Measurements from ENCODE around the gene SOHLH1.

SOHLH1 gene

DNA sequence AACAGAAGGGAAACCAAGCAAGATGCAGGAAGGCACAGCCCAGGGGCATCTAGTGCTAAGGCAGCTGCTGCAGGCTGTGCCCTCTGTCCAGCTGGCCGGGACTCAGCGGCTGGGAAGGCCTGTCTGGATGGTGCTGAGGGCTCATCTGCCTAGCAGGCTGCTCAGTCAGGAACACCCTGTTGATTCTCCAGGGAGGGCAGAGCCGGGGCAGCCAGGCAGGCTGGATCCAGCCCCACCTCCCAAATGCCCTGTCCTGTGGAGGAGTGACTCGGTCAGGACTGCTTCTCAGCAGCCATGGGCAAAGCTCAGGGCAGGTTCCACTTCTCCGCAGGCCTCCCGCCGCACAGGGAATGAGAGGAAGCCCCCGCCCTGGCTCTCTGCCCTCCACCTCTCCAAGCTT, 44.0 kb downstream of the SOHLH1 start:
- H3K4me3 ChIP-seq (ENCODE audit: extremely low read depth, insufficient read depth, low read length, poor library complexity, severe bottlenecking) = no peak overlapping the region
- 92 to 94% methylated on average over 6 to 8 of the region's 8 CpGs for WGBS, 2 experiments (ENCODE audit: insufficient coverage in 2 of 2)
- H3K27ac ChIP-seq (ENCODE audit: low read depth, low read length, severe bottlenecking) = no peak overlapping the region

DNA sequence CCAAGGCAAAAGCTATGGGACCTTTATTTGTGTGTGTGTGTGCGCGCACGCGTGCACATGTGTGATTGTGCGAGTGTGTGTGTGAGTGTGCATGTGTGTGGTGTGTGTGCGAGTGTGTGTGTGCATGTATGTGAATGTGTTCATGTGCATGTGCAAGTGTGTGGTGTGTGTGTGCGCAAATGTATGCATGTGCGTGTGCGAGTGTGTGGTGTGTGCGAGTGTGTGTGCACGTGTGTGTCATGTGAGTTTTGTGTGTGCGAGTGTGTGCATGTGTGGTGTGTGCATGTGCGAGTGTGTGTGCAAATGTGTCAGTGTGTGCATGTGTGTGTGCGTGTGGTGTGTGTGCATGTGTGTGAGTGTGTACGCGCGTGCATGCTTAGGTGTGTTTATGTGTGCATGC, 48.9 kb downstream of the SOHLH1 start:
- Histone ChIP-seq H3K36me3 (ENCODE audit: control insufficient read depth, insufficient read depth, low read length) (no peaks in the 10 kb centered on the region), H3K9me3 (ENCODE audit: control insufficient read depth, low read length) (peaks cover 62% of the 10 kb centered on the region), H3K4me3 (ENCODE audit: extremely low read depth, insufficient read depth, low read length, poor library complexity, severe bottlenecking) (no peak overlapping the region), H3K4me1 (ENCODE audit: control insufficient read depth, insufficient read depth, low read length, poor library complexity, severe bottlenecking) (no peaks in the 10 kb centered on the region), H3K27ac (ENCODE audit: low read depth, low read length, severe bottlenecking) (no peak overlapping the region)
- 93 to 96% methylated on average over 17 of the region's 17 CpGs for WGBS, 2 experiments (ENCODE audit: insufficient coverage in 2 of 2)

More for the DNA sequence above, 44.0 kb downstream of the SOHLH1 start:
- Histone ChIP-seq H3K4me1 (ENCODE audit: control insufficient read depth, insufficient read depth, low read length, poor library complexity, severe bottlenecking) (no peaks in the 10 kb centered on the region), H3K36me3 (ENCODE audit: control insufficient read depth, insufficient read depth, low read length) (no peaks in the 10 kb centered on the region), H3K9me3 (ENCODE audit: control insufficient read depth, low read length) (peaks cover 21% of the 10 kb centered on the region)

DNA sequence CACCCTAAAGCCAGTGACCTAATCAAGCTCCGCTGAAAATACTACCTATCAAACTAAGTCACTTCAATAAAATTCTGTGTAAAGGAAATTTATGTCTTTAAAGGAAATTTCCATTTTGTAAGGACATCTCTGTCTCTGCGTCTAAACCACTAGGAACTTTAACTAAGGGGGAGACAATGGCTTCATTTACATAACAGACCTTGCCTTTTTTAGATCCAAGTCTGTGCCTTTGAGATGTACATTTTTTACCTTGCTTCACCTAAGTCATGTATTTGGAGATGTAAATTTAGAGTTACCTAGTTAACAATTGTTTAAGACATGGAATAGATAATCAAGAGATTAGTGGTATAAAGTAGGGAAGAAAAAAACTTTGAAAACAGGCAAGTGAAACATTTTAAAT, 49.8 kb downstream of the SOHLH1 start:
- no peaks in the 10 kb centered on the region for H3K4me1 ChIP-seq (ENCODE audit: control insufficient read depth, insufficient read depth, low read length, poor library complexity, severe bottlenecking)
- H3K36me3 ChIP-seq (ENCODE audit: control insufficient read depth, insufficient read depth, low read length) = no peaks in the 10 kb centered on the region
- H3K4me3 ChIP-seq (ENCODE audit: extremely low read depth, insufficient read depth, low read length, poor library complexity, severe bottlenecking) = no peak overlapping the region
- WGBS, 2 experiments (ENCODE audit: insufficient coverage in 2 of 2) = no CpG with 5 or more reads among the region's 2 CpGs
- peaks cover 68% of the 10 kb centered on the region for H3K9me3 ChIP-seq (ENCODE audit: control insufficient read depth, low read length)
- no peak overlapping the region for H3K27ac ChIP-seq (ENCODE audit: low read depth, low read length, severe bottlenecking)

DNA sequence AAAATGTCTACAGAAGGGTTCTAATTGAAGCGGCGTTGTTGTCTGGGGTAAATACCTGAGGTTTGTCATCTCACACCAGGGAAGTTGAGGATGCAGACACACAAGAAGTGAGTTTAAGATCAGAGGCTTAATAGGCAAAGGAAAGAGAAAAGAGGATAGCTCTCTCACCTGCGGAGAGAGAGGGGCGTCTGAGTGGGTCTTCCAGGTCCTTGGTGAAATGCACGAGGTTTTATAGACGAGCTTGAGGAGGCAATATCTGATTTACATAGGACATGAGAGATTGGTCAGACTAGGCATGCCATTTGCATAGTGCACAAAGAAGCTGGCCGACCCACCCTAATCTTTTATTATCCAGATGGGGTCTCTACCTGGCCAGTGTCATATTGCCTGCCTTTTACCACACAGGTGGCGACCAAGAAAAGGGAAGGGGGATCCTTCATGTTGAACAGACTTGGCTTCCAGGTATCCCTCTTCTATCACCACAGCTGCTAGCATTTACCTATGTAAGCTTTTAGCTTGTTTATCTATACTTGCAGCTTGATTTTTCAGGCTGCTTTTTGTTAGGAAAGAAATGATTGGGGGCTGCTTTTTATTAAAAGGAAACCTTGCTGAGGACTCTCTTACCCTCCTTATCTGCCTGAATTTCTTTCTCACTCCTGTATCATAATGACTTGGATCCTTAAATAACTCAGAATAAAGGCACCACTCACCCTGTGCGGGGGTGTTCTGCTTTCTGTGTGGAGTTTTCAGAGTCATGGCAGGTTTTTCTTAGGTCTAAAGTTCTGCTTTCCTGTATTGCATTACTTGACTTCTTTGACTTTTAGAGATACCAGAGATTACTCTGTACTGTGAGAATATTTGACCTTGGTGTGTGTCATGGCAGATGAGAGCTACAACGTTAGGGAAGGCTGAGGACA, 50.5 kb downstream of the SOHLH1 start:
- Histone ChIP-seq H3K27ac (ENCODE audit: low read depth, low read length, severe bottlenecking) (no peak overlapping the region), H3K4me3 (ENCODE audit: extremely low read depth, insufficient read depth, low read length, poor library complexity, severe bottlenecking) (no peak overlapping the region), H3K9me3 (ENCODE audit: control insufficient read depth, low read length) (peaks cover 75% of the 10 kb centered on the region), H3K36me3 (ENCODE audit: control insufficient read depth, insufficient read depth, low read length) (no peaks in the 10 kb centered on the region), H3K4me1 (ENCODE audit: control insufficient read depth, insufficient read depth, low read length, poor library complexity, severe bottlenecking) (no peaks in the 10 kb centered on the region)
- 82 to 84% methylated on average over 9 of the region's 10 CpGs for WGBS, 2 experiments (ENCODE audit: insufficient coverage in 2 of 2)

DNA sequence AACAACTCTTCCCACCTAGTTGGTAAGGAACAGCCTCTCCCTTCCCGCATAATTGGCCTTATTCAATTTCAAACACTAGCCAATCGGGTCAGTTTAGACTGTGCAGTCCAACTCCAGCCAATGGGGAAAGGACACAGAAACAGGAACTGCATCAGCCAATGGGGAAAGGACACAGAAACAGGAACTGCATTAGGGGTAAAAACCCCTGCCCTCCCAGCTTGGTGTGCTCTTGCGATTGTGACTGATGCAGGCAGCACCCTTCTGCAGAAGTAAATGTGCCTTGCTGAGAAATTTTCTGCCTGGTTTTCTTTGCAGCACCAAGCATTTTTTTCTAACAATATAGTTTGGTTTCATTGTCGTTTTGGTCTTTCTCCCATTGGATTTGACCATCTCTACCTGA, 51.4 kb downstream of the SOHLH1 start:
- Histone ChIP-seq H3K36me3 (ENCODE audit: control insufficient read depth, insufficient read depth, low read length) (no peaks in the 10 kb centered on the region), H3K4me1 (ENCODE audit: control insufficient read depth, insufficient read depth, low read length, poor library complexity, severe bottlenecking) (no peaks in the 10 kb centered on the region), H3K9me3 (ENCODE audit: control insufficient read depth, low read length) (peaks cover 74% of the 10 kb centered on the region), H3K4me3 (ENCODE audit: extremely low read depth, insufficient read depth, low read length, poor library complexity, severe bottlenecking) (no peak overlapping the region), H3K27ac (ENCODE audit: low read depth, low read length, severe bottlenecking) (no peak overlapping the region)
- WGBS, 2 experiments (ENCODE audit: insufficient coverage in 2 of 2) = 82 to 84% methylated on average over 3 of the region's 4 CpGs

DNA sequence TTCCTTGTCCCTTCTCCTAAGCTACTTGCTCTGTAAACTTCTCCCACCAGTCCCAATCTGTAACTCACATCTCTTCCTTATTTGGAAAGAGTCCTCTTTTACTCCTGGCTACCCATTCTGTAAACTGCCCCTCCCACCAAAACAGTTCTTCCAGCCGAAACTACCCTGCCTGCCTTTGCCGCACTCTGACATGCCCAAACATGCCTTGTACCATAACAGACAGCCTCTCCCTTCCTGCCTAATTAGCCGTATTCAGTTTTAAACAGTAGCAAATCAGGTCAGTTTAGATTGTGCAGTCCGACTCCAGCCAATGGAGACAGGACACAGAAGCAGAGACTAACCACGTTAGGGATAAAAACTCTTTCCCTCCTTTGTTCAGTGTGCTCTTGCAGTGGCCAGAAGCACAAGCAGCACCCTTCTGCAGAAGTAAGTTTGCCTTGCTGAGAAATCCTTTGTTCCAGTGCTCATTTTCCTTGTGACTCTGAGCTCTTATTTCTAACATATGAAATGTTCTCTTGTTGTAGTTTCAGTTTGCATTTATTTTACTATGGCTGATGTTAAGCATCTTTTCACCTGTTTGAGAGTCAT, 54.6 kb downstream of the SOHLH1 start:
- Histone ChIP-seq H3K27ac (ENCODE audit: low read depth, low read length, severe bottlenecking) (no peak overlapping the region), H3K4me3 (ENCODE audit: extremely low read depth, insufficient read depth, low read length, poor library complexity, severe bottlenecking) (no peak overlapping the region), H3K36me3 (ENCODE audit: control insufficient read depth, insufficient read depth, low read length) (no peaks in the 10 kb centered on the region), H3K9me3 (ENCODE audit: control insufficient read depth, low read length) (peaks cover 55% of the 10 kb centered on the region), H3K4me1 (ENCODE audit: control insufficient read depth, insufficient read depth, low read length, poor library complexity, severe bottlenecking) (no peaks in the 10 kb centered on the region)
- 83% methylated on average over 5 of the region's 5 CpGs for WGBS, 2 experiments (ENCODE audit: insufficient coverage in 2 of 2)
